Lower lobe of right lung (tissue), 2 donors: Measurements from ENCODE around the gene TNNI2. TPM values are rescaled to one million over a fixed set of nuclear protein-coding genes. Genes with fewer than 3 reads are reported as not detected.
A peak's percentile ranks its signal among the peaks of the same experiment; 100 is the strongest.

ENCODE experiments used
- ATAC-seq, 2 donors: fragments of 200-7000 bp; cut with Tn5 transposase; one replicate each; pipeline ENCODE4 v1.9.1; 2020 to 2022; ENCODE audit warnings: mild to moderate bottlenecking in 2 of 2, moderate library complexity in 2 of 2
- DNase-seq: peaks from one replicate; pipeline ENCODE4 v3.0.0-alpha.2; 2020
- H3K27ac ChIP-seq: fragments of 200-600 bp; one replicate; pipeline ENCODE4 v1.8.0; 2022
- H3K27me3 ChIP-seq: fragments of 200-600 bp; one replicate; pipeline ENCODE4 v1.8.0; 2022; ENCODE audit warnings: low read depth
- H3K36me3 ChIP-seq: fragments of 200-600 bp; one replicate; pipeline ENCODE4 v1.8.0; 2022; ENCODE audit warnings: mild to moderate bottlenecking
- H3K4me1 ChIP-seq: fragments of 200-600 bp; one replicate; pipeline ENCODE4 v1.8.0; 2022
- H3K4me3 ChIP-seq: fragments of 200-600 bp; one replicate; pipeline ENCODE4 v1.8.0; 2022; ENCODE audit warnings: mild to moderate bottlenecking
- H3K9me3 ChIP-seq: fragments of 200-600 bp; one replicate; pipeline ENCODE4 v1.8.0; 2022
- intact Hi-C: fragments of 100-400 bp; cut with DNase I; formaldehyde crosslinking; loops from one replicate; pipeline ENCODE4 v1.11.0; 2022
- total RNA-seq: library from RNA; stranded (reverse); fragmentation: NEBNext Ultra II Directional; extraction: Animal tissue kit (Norgen Biotek cat#: 25700); gene quantifications from one replicate; pipeline ENCODE4 v1.2.1, GENCODE V29; 2021
- TF ChIP-seq, protein P1 (sequence below): fragments of 200-600 bp; IDR thresholded peaks from one replicate; pipeline ENCODE4 v1.8.0; 2022; ENCODE audit warnings: antibody characterized with exemption, mild to moderate bottlenecking
- donor health status: DM: no; HTN: yes; CAD: no; lungs with severe emphysema.

TNNI2 gene
- total RNA-seq, 1 donor from 2014 or later = 17.7 TPM

DNA sequence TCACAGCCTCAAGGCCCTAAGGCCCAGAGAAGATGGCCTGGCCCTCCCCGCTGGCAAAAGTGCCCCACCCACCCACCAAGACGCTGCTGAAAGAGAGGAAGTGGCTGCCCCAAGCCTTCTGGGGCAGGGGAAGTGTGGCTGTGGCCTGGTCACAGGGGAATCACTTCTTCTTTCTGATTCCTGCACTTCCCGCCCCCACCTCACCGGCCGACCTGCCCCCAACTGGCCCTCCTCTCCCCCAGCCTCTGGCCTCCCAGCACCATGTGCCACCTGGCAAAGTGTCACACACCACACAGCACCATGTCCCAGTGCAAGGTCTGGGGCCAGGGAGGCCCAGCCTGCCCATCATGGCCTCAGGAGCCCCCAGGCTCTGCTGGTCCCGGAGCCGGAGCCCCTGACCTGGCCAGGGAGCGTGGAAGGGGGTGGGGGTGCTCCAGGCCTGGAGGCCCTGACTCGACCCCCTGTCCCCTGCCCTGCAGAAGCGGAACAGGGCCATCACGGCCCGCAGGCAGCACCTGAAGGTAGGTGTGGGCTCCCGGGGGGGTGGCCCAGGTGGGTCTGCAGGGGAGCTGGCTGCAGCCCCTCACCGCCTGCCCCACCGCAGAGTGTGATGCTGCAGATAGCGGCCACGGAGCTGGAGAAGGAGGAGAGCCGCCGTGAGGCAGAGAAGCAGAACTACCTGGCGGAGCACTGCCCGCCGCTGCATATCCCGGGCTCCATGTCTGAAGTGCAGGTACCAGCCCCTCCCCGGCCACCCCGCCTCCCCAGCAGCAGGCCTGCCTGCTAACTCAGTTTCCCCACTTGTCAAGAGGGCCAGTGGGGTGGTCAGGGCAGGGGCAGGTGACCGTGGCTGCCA, 1.4 kb downstream of the TNNI2 start:
- DNase-seq (peak; percentile 89), ATAC-seq (peak; percentile 47 to 66)
- TF ChIP-seq, protein P1, sequence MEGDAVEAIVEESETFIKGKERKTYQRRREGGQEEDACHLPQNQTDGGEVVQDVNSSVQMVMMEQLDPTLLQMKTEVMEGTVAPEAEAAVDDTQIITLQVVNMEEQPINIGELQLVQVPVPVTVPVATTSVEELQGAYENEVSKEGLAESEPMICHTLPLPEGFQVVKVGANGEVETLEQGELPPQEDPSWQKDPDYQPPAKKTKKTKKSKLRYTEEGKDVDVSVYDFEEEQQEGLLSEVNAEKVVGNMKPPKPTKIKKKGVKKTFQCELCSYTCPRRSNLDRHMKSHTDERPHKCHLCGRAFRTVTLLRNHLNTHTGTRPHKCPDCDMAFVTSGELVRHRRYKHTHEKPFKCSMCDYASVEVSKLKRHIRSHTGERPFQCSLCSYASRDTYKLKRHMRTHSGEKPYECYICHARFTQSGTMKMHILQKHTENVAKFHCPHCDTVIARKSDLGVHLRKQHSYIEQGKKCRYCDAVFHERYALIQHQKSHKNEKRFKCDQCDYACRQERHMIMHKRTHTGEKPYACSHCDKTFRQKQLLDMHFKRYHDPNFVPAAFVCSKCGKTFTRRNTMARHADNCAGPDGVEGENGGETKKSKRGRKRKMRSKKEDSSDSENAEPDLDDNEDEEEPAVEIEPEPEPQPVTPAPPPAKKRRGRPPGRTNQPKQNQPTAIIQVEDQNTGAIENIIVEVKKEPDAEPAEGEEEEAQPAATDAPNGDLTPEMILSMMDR = no peak
- no peaks in the 10 kb centered on the region for H3K36me3 ChIP-seq
- H3K9me3 ChIP-seq = no peaks in the 10 kb centered on the region
- H3K27me3 ChIP-seq = no peaks in the 10 kb centered on the region
- H3K4me1 ChIP-seq = peaks cover 35% of the 10 kb centered on the region
- intact Hi-C loops = no loop called here
- H3K4me3 ChIP-seq = peak overlapping the region; percentile 34
- peak overlapping the region; percentile 87 for H3K27ac ChIP-seq

DNA sequence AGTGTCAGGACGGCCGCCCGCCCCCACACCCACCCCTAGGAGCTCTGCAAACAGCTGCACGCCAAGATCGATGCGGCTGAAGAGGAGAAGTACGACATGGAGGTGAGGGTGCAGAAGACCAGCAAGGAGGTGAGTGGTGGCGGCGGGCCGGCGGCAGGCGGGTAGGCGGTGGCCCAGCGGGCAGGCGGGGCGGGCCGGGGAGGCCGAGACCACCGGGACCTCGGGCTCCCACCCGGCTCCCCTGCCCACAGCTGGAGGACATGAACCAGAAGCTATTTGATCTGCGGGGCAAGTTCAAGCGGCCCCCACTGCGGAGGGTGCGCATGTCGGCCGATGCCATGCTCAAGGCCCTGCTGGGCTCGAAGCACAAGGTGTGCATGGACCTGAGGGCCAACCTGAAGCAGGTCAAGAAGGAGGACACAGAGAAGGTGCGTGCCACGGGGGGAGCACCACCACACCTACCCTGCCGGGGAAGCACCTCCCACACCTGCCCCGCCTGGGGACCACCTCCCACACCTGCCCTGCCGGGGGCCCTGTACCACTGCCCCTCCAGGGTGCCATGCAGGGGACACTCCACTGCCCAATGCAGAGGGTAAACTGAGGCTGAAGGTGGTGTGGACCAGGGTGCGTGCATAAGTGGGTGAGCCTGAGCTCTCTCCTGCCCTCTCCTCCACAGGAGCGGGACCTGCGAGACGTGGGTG, 2.1 kb downstream of the TNNI2 start:
- peak overlapping the region; percentile 34 for H3K4me3 ChIP-seq
- H3K36me3 ChIP-seq = no peaks in the 10 kb centered on the region
- no peaks in the 10 kb centered on the region for H3K27me3 ChIP-seq
- H3K27ac ChIP-seq = peak overlapping the region; percentile 87
- DNase-seq (peak; percentile 42), ATAC-seq (no peak)
- H3K4me1 ChIP-seq = peaks cover 43% of the 10 kb centered on the region
- H3K9me3 ChIP-seq = no peaks in the 10 kb centered on the region
- TF ChIP-seq, protein P1 = no peak
- intact Hi-C loops = no loop called here

DNA sequence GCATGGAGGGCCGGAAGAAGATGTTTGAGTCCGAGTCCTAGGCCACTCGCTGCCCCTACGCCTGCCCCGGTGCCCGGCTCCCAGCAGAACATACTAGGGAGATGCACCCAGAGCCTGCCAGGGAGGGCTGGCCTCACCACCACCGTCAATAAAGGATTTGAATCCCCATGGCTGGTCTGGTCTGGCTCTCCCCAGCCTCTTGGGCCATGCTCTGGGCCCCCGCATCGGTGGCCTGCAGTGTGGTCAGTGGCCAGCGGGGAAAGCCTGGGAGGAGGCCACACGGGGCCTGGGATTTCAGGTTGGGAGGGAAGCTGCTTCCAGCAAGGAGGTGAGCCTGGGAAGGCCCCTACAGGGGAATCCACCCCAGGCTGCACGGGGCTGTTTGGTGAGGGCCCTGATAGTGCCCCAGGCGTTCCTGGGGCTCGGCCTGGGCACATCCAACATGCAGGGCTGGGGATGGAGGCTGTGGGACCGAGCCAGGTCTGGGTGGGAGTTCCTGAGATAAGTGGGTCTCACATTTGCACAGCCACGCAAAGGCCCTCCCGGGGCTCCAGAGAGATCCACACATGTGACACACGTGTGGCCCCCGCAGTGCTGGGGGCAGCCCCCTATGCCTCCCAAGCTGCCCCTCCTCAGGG, 2.8 kb downstream of the TNNI2 start:
- no peaks in the 10 kb centered on the region for H3K27me3 ChIP-seq
- DNase-seq (peak; percentile 40), ATAC-seq (no peak)
- intact Hi-C loops = no loop called here
- H3K27ac ChIP-seq = no peak overlapping the region
- H3K36me3 ChIP-seq = no peaks in the 10 kb centered on the region
- peaks cover 48% of the 10 kb centered on the region for H3K4me1 ChIP-seq
- TF ChIP-seq, protein P1 = no peak
- H3K4me3 ChIP-seq = no peak overlapping the region
- no peaks in the 10 kb centered on the region for H3K9me3 ChIP-seq

- no peak for ATAC-seq
- H3K4me1 ChIP-seq = peaks cover 48% of the 10 kb centered on the region
- intact Hi-C loops = no loop called here
- H3K4me3 ChIP-seq = no peak overlapping the region
- no peak overlapping the region for H3K27ac ChIP-seq
- peak; percentile 49 for DNase-seq
- no peaks in the 10 kb centered on the region for H3K9me3 ChIP-seq
- H3K36me3 ChIP-seq = no peaks in the 10 kb centered on the region
- no peaks in the 10 kb centered on the region for H3K27me3 ChIP-seq
- TF ChIP-seq, protein P1 = no peak
Observed at GRCh38 chr11:1842149-1843097, 3.6 kb downstream of the TNNI2 start.

DNA sequence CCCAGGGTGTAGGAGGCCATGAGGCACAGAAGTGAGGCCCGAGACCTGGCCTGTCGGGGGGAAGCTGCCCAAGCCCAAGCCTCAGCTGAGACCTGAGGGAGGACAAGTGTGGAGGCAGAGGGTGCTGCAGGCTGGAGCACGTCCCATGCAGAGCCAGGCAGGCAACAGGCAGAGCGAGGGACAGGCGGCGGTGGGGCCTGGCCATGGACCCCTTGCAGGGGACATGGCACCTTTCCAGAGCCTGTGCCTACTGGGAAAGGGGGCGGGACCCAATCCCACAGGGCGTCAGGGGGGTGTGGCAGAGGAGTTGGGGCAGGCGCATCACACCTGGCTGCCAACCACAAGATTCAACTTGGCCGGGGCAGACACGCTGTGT, 4.3 kb downstream of the TNNI2 start:
- H3K27ac ChIP-seq = no peak overlapping the region

More for the DNA sequence above, 4.3 kb downstream of the TNNI2 start:
- Histone ChIP-seq H3K4me1 (peaks cover 42% of the 10 kb centered on the region), H3K27me3 (no peaks in the 10 kb centered on the region), H3K9me3 (no peaks in the 10 kb centered on the region), H3K4me3 (no peak overlapping the region), H3K36me3 (no peaks in the 10 kb centered on the region)
- intact Hi-C loops = no loop called here
- DNase-seq (peak; percentile 40), ATAC-seq (no peak)
- TF ChIP-seq, protein P1 = no peak
